HEK293 (cell line): ENCODE results near the gene CEMP1.

Experiments
- CTCF ChIP-seq: fragments of 450-650 bp; formaldehyde crosslinking; IDR thresholded peaks from 2 replicates; pipeline ENCODE4 v1.5.1; 2016; ENCODE audit warnings: missing biosample characterization, missing genetic modification characterization
- PRDM4 ChIP-seq: fragments of 450-650 bp; formaldehyde crosslinking; IDR thresholded peaks from 2 replicates; pipeline ENCODE4 v1.5.1; 2017; ENCODE audit warnings: missing biosample characterization, missing genetic modification characterization
- TCF7L2 ChIP-seq: IDR thresholded peaks from 2 replicates; pipeline ENCODE4 v1.6.1; 2011; ENCODE audit warnings: low read depth, mild to moderate bottlenecking, inconsistent platforms, low read length, moderate library complexity, borderline replicate concordance
- ZBTB20 ChIP-seq: fragments of 450-650 bp; formaldehyde crosslinking; IDR thresholded peaks from 2 replicates; pipeline ENCODE4 v1.5.1; 2016; ENCODE audit warnings: missing biosample characterization, missing genetic modification characterization
- ZNF274 ChIP-seq, 2 experiments: fragments of 200-500 bp in 1 of 2; fragments of 450-650 bp in 1 of 2; sonication (Bioruptor generic) in 1 of 2; formaldehyde crosslinking in 1 of 2; IDR thresholded peaks; 2 replicates each; pipeline versions ENCODE4 v1.5.1 to v1.6.1; 2014 to 2016; ENCODE audit warnings: borderline replicate concordance in 1 of 2, inconsistent platforms in 1 of 2, low read length in 1 of 2, missing biosample characterization in 1 of 2, missing genetic modification characterization in 1 of 2
- ZNF292 ChIP-seq: fragments of 450-650 bp; formaldehyde crosslinking; IDR thresholded peaks from 2 replicates; pipeline ENCODE4 v1.5.1; 2016; ENCODE audit warnings: low read depth, missing biosample characterization, missing genetic modification characterization, borderline replicate concordance
- ZNF514 ChIP-seq: fragments of 450-650 bp; formaldehyde crosslinking; IDR thresholded peaks from 2 replicates; pipeline ENCODE4 v1.5.1; 2016; ENCODE audit warnings: missing biosample characterization, missing genetic modification characterization
- ZNF549 ChIP-seq: fragments of 450-650 bp; IDR thresholded peaks from 2 replicates; pipeline ENCODE4 v1.5.1; 2018; ENCODE audit warnings: missing biosample characterization, missing genetic modification characterization, mild to moderate bottlenecking, inconsistent platforms, moderate library complexity
- ZNF558 ChIP-seq: fragments of 450-650 bp; formaldehyde crosslinking; IDR thresholded peaks from 2 replicates; pipeline ENCODE4 v1.5.1; 2016; ENCODE audit warnings: missing biosample characterization, missing genetic modification characterization
- ZNF610 ChIP-seq: fragments of 450-650 bp; formaldehyde crosslinking; IDR thresholded peaks from 2 replicates; pipeline ENCODE4 v1.5.1; 2016; ENCODE audit warnings: missing biosample characterization, missing genetic modification characterization, borderline replicate concordance

GRCh38 chr16:2529061-2529931, 1.9 kb downstream of the CEMP1 start:
- TF ChIP-seq CTCF (tag by site-specific recombination) = no peak; the same call in 1 of the 2 replicates
- no peak for TF ChIP-seq ZNF514 (tag by site-specific recombination)
- TF ChIP-seq TCF7L2 = no peak
- no peak for TF ChIP-seq ZNF558 (tag by site-specific recombination)
- no peak for TF ChIP-seq ZNF274 (IDR thresholded peaks at IDR 0.05; ENCODE audit: low read length)
- no peak for TF ChIP-seq ZNF274 (tag by site-specific recombination; IDR thresholded peaks at IDR 0.05; ENCODE audit: borderline replicate concordance)
- no peak for TF ChIP-seq ZBTB20
- TF ChIP-seq PRDM4 (tag by site-specific recombination) = no peak
- no peak for TF ChIP-seq ZNF549 (tag by site-specific recombination)
- TF ChIP-seq ZNF292 (tag by site-specific recombination) = no peak
- TF ChIP-seq ZNF610 (tag by site-specific recombination) = no peak
